Measurements from ENCODE around the gene IFNA10.
"Not testable (repeated sequence)": the region's sequence is repeated elsewhere in the genome, so short reads cannot be mapped to it uniquely, and the experiment has no call there.

The IFNA10 gene

DNA sequence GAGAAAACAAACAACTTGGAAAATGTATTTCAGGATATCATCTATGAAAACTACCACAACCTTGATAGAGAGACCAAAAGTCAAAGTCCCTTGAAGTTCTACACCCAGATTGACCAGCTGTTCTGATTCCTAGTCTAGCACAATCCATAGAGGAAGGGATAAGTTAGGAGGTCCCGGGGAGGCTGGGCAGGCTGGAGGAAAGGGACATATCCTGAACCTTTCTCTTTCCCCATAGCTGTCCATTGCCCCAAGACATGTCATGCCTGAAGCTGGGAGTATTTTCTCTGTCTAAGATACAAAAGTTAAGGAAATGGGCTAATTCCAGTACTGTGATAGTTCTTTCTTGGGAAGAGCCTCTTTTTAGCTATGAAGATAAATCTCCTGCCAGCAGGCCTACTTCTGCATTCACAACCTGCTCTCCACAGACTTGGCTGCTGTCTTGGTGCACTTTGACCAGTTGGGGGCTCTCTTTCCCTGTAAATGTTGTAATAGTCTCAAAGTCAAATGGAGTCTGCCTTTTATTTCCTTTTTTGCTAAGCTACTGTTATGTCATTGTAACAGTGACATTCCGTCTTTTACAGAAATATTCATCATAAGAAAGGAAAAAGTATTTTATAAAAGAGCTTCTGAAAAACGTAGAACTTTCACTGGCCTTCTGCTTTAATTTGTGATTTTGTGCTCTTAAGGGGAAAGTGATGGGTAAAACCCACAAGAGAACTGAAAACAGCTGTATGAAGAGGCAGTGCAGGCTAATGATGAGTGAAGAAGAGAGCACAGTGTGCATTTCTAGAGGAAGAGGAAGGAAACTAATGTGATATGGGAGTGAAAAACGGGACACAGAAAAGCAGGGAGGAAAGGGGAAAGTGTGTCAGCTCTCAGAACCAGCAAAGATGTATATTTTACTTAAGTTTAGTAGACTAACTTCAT, 23.9 kb downstream of the IFNA10 start:
- not testable (repeated sequence) for H3K9ac ChIP-seq (ENCODE audit: low read depth, low read length); H3K27ac ChIP-seq (ENCODE audit: low read depth, low read length)

DNA sequence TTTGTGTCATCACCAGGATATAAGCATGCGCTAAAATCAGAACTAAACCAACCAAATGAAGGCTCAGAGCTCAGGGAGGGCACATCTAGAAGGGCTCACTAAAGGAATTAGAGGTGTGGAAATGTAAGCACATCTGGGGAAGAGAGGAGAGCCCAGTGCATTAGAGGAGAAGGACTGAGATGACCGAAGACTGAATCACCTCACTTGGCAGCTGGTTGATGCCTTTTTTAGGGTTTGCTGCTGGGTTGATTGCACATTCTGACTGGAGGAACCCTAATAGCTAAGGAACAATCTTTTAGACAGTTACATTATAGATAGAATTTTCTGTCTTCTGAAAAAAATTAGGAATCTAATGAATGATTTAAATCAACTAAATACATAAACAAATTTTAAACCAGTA, 32.3 kb downstream of the IFNA10 start:
- Histone ChIP-seq H3K27me3 (ENCODE audit: control insufficient read depth, insufficient read depth, low read length) (no peaks in the 10 kb centered on the region), H3K9me3 (ENCODE audit: control insufficient read depth, insufficient read depth, low read length) (no peaks in the 10 kb centered on the region)

More for the DNA sequence above, 23.9 kb downstream of the IFNA10 start:
- H3K36me3 ChIP-seq (ENCODE audit: control insufficient read depth, insufficient read depth, low read length); H3K4me3 ChIP-seq (ENCODE audit: low read depth, low read length); H3K9me3 ChIP-seq (ENCODE audit: control insufficient read depth, insufficient read depth, low read length); H3K27me3 ChIP-seq (ENCODE audit: control insufficient read depth, insufficient read depth, low read length); H3K4me1 ChIP-seq (ENCODE audit: control insufficient read depth, insufficient read depth, low read length): not testable (repeated sequence)

DNA sequence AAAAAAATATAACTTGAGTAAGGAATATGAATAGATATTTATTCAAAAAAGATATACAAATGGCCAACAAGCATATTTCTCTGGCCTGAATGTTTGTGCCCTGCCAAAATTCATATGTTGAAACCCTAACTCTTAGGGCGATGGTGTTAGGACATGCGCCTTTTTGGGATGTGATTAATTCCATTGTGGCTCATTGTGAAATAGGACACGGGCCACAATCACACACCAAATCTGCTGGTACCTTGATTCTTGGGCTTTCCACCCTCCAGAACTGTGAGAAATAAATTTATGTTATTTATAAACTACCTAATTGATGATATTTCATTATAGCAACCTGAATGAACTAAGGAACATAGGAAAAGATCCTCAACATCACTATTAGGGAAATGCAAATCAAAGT, 34.8 kb downstream of the IFNA10 start:
- Histone ChIP-seq H3K9ac (ENCODE audit: low read depth, low read length) (no peak overlapping the region), H3K4me3 (ENCODE audit: low read depth, low read length) (no peak overlapping the region), H3K27ac (ENCODE audit: low read depth, low read length) (no peak overlapping the region)

More for the DNA sequence above, 32.3 kb downstream of the IFNA10 start:
- H3K4me3 ChIP-seq (ENCODE audit: low read depth, low read length), result no peak overlapping the region
- H3K4me1 ChIP-seq (ENCODE audit: control insufficient read depth, insufficient read depth, low read length), result no peaks in the 10 kb centered on the region
- no peak overlapping the region for H3K27ac ChIP-seq (ENCODE audit: low read depth, low read length)
- no peaks in the 10 kb centered on the region for H3K36me3 ChIP-seq (ENCODE audit: control insufficient read depth, insufficient read depth, low read length)
- no peak overlapping the region for H3K9ac ChIP-seq (ENCODE audit: low read depth, low read length)

DNA sequence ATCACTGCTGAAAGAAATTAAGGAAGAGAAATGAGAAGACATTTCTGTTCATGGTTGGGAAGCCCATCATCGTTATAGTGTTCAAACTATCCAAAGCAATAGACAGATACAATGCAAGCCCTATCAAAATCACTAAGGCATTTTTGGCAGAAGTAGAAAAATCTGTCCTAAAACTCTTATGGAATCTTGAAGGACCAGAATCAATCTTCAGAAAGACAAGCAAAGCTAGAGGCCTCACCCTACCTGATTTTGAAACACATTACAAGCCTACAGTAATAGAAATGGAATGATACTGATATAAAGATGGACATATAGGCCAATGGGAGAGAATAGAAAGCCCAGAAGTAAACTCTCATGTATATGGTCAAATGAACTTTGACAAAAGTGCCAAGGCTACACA, 35.6 kb downstream of the IFNA10 start:
- no peak overlapping the region for H3K9ac ChIP-seq (ENCODE audit: low read depth, low read length)
- H3K4me1 ChIP-seq (ENCODE audit: control insufficient read depth, insufficient read depth, low read length), result no peaks in the 10 kb centered on the region
- no peaks in the 10 kb centered on the region for H3K9me3 ChIP-seq (ENCODE audit: control insufficient read depth, insufficient read depth, low read length)
- H3K27me3 ChIP-seq (ENCODE audit: control insufficient read depth, insufficient read depth, low read length), result no peaks in the 10 kb centered on the region
- no peak overlapping the region for H3K4me3 ChIP-seq (ENCODE audit: low read depth, low read length)
- no peaks in the 10 kb centered on the region for H3K36me3 ChIP-seq (ENCODE audit: control insufficient read depth, insufficient read depth, low read length)
- H3K27ac ChIP-seq (ENCODE audit: low read depth, low read length), result no peak overlapping the region

More for the DNA sequence above, 34.8 kb downstream of the IFNA10 start:
- Histone ChIP-seq H3K9me3 (ENCODE audit: control insufficient read depth, insufficient read depth, low read length) (no peaks in the 10 kb centered on the region), H3K27me3 (ENCODE audit: control insufficient read depth, insufficient read depth, low read length) (no peaks in the 10 kb centered on the region), H3K4me1 (ENCODE audit: control insufficient read depth, insufficient read depth, low read length) (no peaks in the 10 kb centered on the region), H3K36me3 (ENCODE audit: control insufficient read depth, insufficient read depth, low read length) (no peaks in the 10 kb centered on the region)

DNA sequence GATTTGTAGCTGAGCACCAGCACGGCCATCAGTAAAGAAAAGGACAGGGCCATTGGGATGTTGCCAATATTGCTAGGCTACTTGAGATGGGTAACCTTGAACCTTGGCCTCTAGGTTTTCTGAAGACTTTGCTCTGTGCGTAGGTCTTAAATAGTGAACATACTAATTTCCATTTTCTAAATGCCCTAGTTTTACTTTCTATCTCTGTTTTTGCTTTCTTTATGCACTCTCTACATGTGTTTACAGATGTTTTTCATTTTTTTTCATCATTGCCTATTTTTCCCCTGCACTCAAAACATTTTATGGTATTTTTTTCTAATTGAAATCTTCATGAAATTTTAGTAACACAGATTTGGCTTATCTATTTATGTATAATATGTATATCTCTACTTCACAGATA, 40.4 kb downstream of the IFNA10 start, which contains the start of gene IFNA21:
TSS of gene IFNA21 (minus strand) at position 101 of the 400 bp plus-strand sequence. CDS start at position 53, 48 bp downstream.
- H3K4me3 ChIP-seq (ENCODE audit: low read depth, low read length); H3K9me3 ChIP-seq (ENCODE audit: control insufficient read depth, insufficient read depth, low read length); H3K36me3 ChIP-seq (ENCODE audit: control insufficient read depth, insufficient read depth, low read length); H3K4me1 ChIP-seq (ENCODE audit: control insufficient read depth, insufficient read depth, low read length); H3K27me3 ChIP-seq (ENCODE audit: control insufficient read depth, insufficient read depth, low read length); H3K9ac ChIP-seq (ENCODE audit: low read depth, low read length); H3K27ac ChIP-seq (ENCODE audit: low read depth, low read length): not testable (repeated sequence)

DNA sequence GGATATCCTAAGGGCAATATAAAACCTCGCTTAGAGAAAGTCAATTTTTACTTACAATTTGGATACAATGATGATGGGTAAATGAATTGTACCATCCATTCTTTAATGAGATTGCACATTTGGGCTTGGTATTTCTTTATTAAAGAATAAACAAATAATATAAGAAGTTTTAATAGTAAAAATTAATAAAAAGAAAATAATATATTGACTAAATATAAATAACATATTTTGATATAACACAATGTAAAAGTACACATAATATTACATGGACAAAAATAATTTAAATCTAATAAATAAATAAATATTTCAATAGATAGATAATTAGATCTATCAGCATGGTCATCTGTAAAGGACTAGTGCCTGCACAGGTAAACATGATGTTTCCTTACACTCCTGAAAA, 41.4 kb downstream of the IFNA10 start:
- Histone ChIP-seq H3K27ac (ENCODE audit: low read depth, low read length) (no peak overlapping the region), H3K9ac (ENCODE audit: low read depth, low read length) (no peak overlapping the region), H3K4me3 (ENCODE audit: low read depth, low read length) (no peak overlapping the region), H3K36me3 (ENCODE audit: control insufficient read depth, insufficient read depth, low read length) (no peaks in the 10 kb centered on the region), H3K9me3 (ENCODE audit: control insufficient read depth, insufficient read depth, low read length) (no peaks in the 10 kb centered on the region), H3K4me1 (ENCODE audit: control insufficient read depth, insufficient read depth, low read length) (no peaks in the 10 kb centered on the region), H3K27me3 (ENCODE audit: control insufficient read depth, insufficient read depth, low read length) (no peaks in the 10 kb centered on the region)

DNA sequence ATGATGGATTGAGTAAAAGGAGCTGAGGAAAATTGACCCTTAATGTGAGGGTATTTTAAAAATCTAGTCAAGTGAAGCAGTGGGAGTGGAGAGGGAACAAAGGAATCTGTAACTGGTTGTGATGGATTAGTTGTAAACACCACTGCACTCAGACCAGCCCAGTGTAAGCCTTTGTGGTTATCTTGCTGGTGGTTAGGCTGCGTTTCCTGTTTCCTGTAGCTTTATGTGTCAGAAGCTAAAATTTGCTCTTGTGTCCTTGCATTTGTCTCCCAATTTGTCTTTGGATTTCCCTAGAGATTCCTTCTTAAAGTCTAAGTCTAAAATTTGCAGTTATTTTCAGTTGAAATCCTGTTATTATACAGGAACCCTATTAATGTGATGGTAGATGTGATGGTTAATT, 46.8 kb downstream of the IFNA10 start:
- no peaks in the 10 kb centered on the region for H3K36me3 ChIP-seq (ENCODE audit: control insufficient read depth, insufficient read depth, low read length)
- H3K27ac ChIP-seq (ENCODE audit: low read depth, low read length), result no peak overlapping the region
- no peaks in the 10 kb centered on the region for H3K27me3 ChIP-seq (ENCODE audit: control insufficient read depth, insufficient read depth, low read length)
- H3K9ac ChIP-seq (ENCODE audit: low read depth, low read length), result no peak overlapping the region
- H3K4me1 ChIP-seq (ENCODE audit: control insufficient read depth, insufficient read depth, low read length), result no peaks in the 10 kb centered on the region
- no peak overlapping the region for H3K4me3 ChIP-seq (ENCODE audit: low read depth, low read length)
- H3K9me3 ChIP-seq (ENCODE audit: control insufficient read depth, insufficient read depth, low read length), result no peaks in the 10 kb centered on the region
